HEK293T (cell line): ENCODE results near the gene IL17B.

Experiments
- CTCF ChIA-PET: fragments of 350-600 bp; formaldehyde crosslinking; extraction: SDS; loops from one replicate; lab custom pipeline; 2021; ENCODE audit warnings: antibody characterized with exemption, inconsistent platforms; lab: Yijun Ruan, JAX
- POLR2A ChIA-PET: fragments of 350-600 bp; formaldehyde crosslinking; extraction: SDS; loops from one replicate; lab custom pipeline; 2020; ENCODE audit warnings: antibody characterized with exemption, inconsistent platforms; lab: Yijun Ruan, JAX
- DNase-seq: peaks from one replicate; pipeline ENCODE4 v3.0.0; 2012; ENCODE audit warnings: mixed read lengths; ENCODE audit errors: extremely low spot score
- ARNT ChIP-seq: fragments of 450-650 bp; IDR thresholded peaks from 2 replicates; pipeline ENCODE4 v1.6.1; 2017; ENCODE audit warnings: mild to moderate bottlenecking
- BHLHE40 ChIP-seq: fragments of 450-650 bp; IDR thresholded peaks from 2 replicates; pipeline ENCODE4 v1.6.1; 2016; ENCODE audit warnings: mild to moderate bottlenecking, moderate library complexity, borderline replicate concordance
- CTBP1 ChIP-seq: fragments of 450-650 bp; IDR thresholded peaks from 2 replicates; pipeline ENCODE4 v1.6.1; 2016; ENCODE audit warnings: borderline replicate concordance
- ELF4 ChIP-seq: fragments of 450-650 bp; IDR thresholded peaks from 2 replicates; pipeline ENCODE4 v1.6.1; 2017; ENCODE audit warnings: antibody characterized with exemption
- FOXA1 ChIP-seq: fragments of 450-650 bp; IDR thresholded peaks from 2 replicates; pipeline ENCODE4 v1.6.1; 2016; ENCODE audit warnings: mild to moderate bottlenecking
- FOXK2 ChIP-seq: fragments of 450-650 bp; IDR thresholded peaks from 2 replicates; pipeline ENCODE4 v1.6.1; 2016; ENCODE audit warnings: mild to moderate bottlenecking
- FOXM1 ChIP-seq: fragments of 450-650 bp; IDR thresholded peaks from 2 replicates; pipeline ENCODE4 v1.6.1; 2017; ENCODE audit warnings: mild to moderate bottlenecking, borderline replicate concordance
- HDGF ChIP-seq: fragments of 450-650 bp; IDR thresholded peaks from 2 replicates; pipeline ENCODE4 v1.6.1; 2017; ENCODE audit warnings: antibody characterized with exemption, borderline replicate concordance
- L3MBTL2 ChIP-seq: fragments of 450-650 bp; conservative IDR thresholded peaks from 2 replicates; pipeline ENCODE4 v1.6.1; 2016; ENCODE audit warnings: mild to moderate bottlenecking
- LEF1 ChIP-seq: fragments of 450-650 bp; IDR thresholded peaks from 2 replicates; pipeline ENCODE4 v1.6.1; 2017; ENCODE audit warnings: mild to moderate bottlenecking, borderline replicate concordance
- NFRKB ChIP-seq: fragments of 450-650 bp; IDR thresholded peaks from 2 replicates; pipeline ENCODE4 v1.6.1; 2016; ENCODE audit warnings: mild to moderate bottlenecking, moderate library complexity
- SP1 ChIP-seq: fragments of 450-650 bp; IDR thresholded peaks from 2 replicates; pipeline ENCODE4 v1.6.1; 2017
- SUZ12 ChIP-seq: fragments of 450-650 bp; IDR thresholded peaks from 2 replicates; pipeline ENCODE4 v1.6.1; 2016; ENCODE audit warnings: mild to moderate bottlenecking
- TARDBP ChIP-seq: fragments of 450-650 bp; IDR thresholded peaks from 2 replicates; pipeline ENCODE4 v1.6.1; 2016
- ZNF384 ChIP-seq: fragments of 450-650 bp; IDR thresholded peaks from 2 replicates; pipeline ENCODE4 v1.6.1; 2016
- TF ChIP-seq, protein P1 (sequence below): fragments of 450-650 bp; IDR thresholded peaks from 2 replicates; pipeline ENCODE4 v1.6.1; 2016

IL17B gene

DNA sequence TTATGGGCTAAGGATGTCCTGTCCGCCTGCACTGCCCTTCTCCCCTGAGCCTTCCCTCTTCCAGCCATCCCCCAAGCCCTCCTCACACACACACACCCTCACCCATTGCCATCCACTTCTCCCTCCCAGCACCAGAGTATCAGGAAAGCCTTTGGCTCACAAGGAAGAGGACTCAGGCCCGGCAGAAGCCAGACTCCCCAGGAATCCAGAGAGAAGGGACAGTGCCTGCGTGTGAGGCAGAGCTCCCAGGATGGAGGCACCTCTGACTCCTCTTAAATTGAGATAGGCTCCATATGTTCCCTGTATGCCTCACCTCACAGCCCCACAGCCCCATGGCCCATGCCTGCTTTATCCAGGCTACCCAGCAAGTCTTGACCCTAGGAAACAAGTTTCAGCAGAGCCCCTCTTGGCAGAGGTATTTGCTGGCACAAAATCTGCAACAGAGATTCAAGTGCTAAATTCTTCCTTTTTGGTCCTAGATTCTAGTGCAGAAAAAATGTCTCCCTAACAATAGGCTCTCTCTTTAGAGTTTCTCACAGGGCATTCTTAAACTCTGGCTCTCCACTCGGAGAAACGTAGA is 761 bp downstream of the IL17B start:
- POLR2A ChIA-PET, result interaction anchor here (1.7 kb wide), 1 partner anchor 33 kb away, joined by 5 read pairs; the partner anchor contains the start of gene GRPEL2
- DNase-seq, result no peak
- TF ChIP-seq NFRKB (no peak), FOXK2 (no peak), LEF1 (no peak), ARNT (no peak), ZNF384 (no peak), FOXA1 (no peak), CTBP1 (no peak), ELF4 (no peak)
- CTCF ChIA-PET, result no interaction called here

DNA sequence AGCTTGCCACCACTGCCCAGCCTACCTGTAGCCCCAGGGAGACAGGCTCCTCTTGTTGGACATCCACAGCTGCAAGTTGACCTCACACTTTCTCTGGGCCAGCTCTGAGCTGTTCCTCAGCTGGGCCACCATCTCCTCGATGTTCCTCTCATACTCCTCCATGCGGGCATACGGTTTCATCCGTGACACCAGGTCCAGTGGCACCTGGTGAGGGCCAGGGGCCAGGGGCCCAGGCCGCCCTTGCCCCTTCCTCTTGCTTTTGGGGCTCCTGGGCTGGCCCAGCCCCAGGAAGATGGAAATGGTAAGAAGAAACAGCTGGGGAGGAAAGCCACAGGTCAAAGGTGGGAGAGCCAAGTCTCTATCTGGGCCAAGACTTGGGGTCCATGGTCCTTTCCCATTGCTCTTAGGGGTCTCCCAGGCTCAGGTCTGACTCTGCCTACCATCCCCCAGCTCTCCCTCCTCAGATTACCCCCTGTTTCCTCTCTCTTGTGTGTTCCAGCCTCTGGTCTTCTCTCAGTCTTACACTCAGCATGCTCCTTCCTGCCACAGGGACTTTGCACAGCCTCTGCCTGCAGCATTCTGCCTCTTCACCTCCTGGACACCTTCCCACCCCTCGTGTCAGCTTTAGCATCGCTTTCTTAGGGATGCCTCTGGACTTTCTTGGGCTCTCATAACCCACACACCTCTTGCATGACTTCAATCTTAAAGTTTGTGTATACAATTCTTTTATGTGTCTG is 2.2 kb downstream of the IL17B start:
- TF ChIP-seq FOXA1 (no peak), SUZ12 (no peak), L3MBTL2 (no peak), LEF1 (no peak), BHLHE40 (no peak), HDGF (no peak), FOXM1 (no peak), ELF4 (no peak), FOXK2 (no peak)
- TF ChIP-seq, protein P1, sequence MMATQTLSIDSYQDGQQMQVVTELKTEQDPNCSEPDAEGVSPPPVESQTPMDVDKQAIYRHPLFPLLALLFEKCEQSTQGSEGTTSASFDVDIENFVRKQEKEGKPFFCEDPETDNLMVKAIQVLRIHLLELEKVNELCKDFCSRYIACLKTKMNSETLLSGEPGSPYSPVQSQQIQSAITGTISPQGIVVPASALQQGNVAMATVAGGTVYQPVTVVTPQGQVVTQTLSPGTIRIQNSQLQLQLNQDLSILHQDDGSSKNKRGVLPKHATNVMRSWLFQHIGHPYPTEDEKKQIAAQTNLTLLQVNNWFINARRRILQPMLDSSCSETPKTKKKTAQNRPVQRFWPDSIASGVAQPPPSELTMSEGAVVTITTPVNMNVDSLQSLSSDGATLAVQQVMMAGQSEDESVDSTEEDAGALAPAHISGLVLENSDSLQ, result no peak
- no peak for DNase-seq
- ChIA-PET CTCF (interaction anchor here (0.6 to 1.2 kb wide), 2 partner anchors 10 to 58 kb away, joined by 3 to 4 read pairs; no protein-coding TSS in a partner anchor), POLR2A (no interaction called here)

DNA sequence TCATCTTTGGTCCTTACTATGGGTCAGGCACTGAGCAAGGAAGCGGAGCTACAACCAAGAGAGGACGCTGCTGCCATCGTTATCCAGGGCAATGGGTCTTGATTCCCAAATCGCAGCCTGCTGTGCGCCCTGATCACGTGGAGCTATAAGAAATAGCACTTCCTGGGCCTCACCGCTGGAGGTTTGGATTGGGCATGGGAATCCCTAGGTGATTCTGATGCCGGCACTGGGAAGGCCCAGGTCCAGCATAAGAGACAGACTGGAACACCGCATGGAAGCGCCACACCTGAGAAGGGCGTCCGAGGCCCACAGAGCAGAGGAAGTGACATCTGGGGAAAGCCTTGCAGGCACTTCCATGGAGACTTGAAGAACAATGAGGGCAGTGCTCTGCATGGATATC is 3.0 kb downstream of the IL17B start:
- no peak for DNase-seq
- TF ChIP-seq ELF4 (no peak), HDGF (no peak), L3MBTL2 (no peak), SP1 (no peak), NFRKB (no peak)
- CTCF ChIA-PET, result interaction anchor here (0.6 to 1.3 kb wide), 4 partner anchors 8 to 65 kb away, joined by 3 to 4 read pairs (median 4); no protein-coding TSS in a partner anchor
- POLR2A ChIA-PET, result no interaction called here

DNA sequence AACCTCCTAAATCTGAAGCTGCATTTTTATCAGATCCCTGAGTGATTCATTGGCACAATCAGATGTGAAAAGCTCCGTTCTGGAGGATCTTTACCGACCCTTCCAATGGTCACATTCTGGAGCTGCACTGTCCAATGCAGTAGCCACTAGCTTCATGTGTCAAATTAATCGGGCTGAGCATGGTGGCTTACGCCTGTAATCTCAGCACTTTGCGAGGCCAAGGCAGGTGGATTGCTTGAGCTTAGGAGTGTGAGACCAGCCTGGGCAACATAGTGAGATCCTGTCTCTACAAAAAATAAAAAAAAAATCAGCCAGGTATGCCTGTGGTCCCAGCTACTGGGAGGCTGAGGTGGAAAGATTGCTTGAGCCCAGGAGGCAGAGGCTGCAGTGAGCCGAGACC is 3.7 kb downstream of the IL17B start:
- POLR2A ChIA-PET, result no interaction called here
- TF ChIP-seq LEF1 (no peak), FOXK2 (no peak), HDGF (no peak), FOXA1 (no peak), BHLHE40 (no peak), SP1 (no peak), NFRKB (no peak), TARDBP (no peak), L3MBTL2 (no peak), ZNF384 (no peak), CTBP1 (no peak), ARNT (no peak), ELF4 (no peak), FOXM1 (no peak), SUZ12 (no peak)
- TF ChIP-seq, protein P1, result no peak
- CTCF ChIA-PET, result interaction anchor here (0.6 to 1.3 kb wide), 3 partner anchors 8 to 66 kb away, joined by 4 read pairs; no protein-coding TSS in a partner anchor
- no peak for DNase-seq

DNA sequence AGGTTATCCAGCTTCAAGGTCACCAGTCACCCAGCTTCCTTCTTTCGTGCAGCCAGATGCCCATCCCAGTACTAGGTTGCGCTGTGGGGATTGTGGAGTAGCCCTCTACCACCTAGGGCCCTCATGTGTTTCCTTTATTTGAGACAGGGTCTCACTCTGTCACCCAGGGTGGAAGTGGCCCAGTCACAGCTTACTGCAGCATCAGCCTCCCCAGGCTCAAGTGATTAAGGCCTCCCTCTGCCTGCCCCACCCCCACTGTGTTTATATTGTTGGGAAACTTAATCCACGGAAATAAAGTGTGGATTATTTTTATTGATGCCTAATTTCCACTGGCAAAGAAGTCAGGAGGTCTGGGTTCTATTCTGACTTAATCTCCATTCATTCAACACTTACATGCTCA is 4.3 kb downstream of the IL17B start:
- no peak for DNase-seq
- CTCF ChIA-PET, result interaction anchor here (0.8 to 1.3 kb wide), 2 partner anchors 60 to 66 kb away, joined by 3 to 4 read pairs; no protein-coding TSS in a partner anchor
- TF ChIP-seq ZNF384 (no peak), NFRKB (no peak), LEF1 (no peak), FOXA1 (no peak), TARDBP (no peak), FOXK2 (no peak), SUZ12 (no peak), ARNT (no peak), SP1 (no peak), FOXM1 (no peak), L3MBTL2 (no peak), HDGF (no peak), BHLHE40 (no peak), CTBP1 (no peak), ELF4 (no peak)
- TF ChIP-seq, protein P1, result no peak
- POLR2A ChIA-PET, result no interaction called here

DNA sequence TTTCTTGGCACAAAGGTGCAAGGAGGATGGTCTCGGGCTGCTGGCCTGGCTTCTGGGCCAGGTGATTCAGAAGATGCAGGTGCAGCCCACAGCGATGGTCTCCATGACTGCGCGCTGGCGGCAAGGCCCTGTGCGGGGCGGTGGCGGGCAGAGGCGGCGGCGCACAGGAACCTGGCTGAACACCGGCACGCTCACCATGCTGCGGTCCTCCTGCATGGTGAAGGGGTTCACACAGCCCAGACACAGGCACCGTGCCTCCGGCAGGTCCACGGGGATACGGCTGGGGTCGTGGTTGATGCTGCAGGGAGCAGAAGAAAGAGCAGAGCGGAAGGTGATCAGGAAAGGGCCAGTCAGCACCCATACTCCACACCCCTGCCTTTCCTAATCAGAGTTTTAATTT is 4.8 kb downstream of the IL17B start:
- no peak for DNase-seq
- CTCF ChIA-PET, result interaction anchor here (0.8 kb wide), 1 partner anchor 61 kb away, joined by 3 read pairs; no protein-coding TSS in a partner anchor
- TF ChIP-seq BHLHE40, result no peak
- no peak for TF ChIP-seq SP1
- no peak for TF ChIP-seq LEF1
- TF ChIP-seq L3MBTL2, result no peak
- TF ChIP-seq SUZ12, result no peak
- TF ChIP-seq ARNT, result no peak
- TF ChIP-seq CTBP1, result no peak
- no peak for TF ChIP-seq TARDBP
- TF ChIP-seq, protein P1, result no peak
- no peak for TF ChIP-seq ZNF384
- no peak for TF ChIP-seq FOXM1
- POLR2A ChIA-PET, result no interaction called here
